Measurements from ENCODE around the gene HOXB3.

DNA sequence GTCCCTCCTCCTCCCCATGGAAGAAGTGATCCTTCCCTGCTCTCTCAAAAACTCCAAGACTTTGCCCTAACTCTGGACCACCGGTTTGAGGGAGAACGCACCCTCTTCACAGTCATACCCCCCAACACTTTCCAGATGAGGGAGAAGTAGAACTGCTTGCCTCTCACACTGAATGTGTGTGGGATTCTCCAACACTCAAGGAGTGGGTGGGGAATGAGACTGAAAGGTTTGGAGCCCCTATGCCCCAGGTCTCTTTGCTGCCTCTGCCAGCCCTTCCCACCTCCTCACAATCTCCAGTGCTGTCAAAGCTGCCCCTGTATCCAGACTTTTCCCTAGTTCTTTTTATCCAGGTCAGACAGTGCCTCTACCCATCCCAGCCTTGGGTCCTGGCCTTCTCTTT is 23.3 kb downstream of the HOXB3 start:
- TF ChIP-seq CTCF (IDR thresholded peaks at IDR 0.05) (no peak), POLR2A (IDR thresholded peaks at IDR 0.05) (no peak), POLR2AphosphoS5 (IDR thresholded peaks at IDR 0.05) (no peak), EP300 (IDR thresholded peaks at IDR 0.05) (no peak)
